ENCODE results near the gene SLC39A12. TPM values are rescaled to one million over a fixed set of nuclear protein-coding genes. Genes with fewer than 3 reads are reported as not detected.

The SLC39A12 gene
- total and polyA plus RNA-seq, 2 experiments from 2014 or later = not detected

GRCh38 chr10:17905491-17905890 is 46.2 kb upstream of the SLC39A12 start:
- peaks cover 2% of the 10 kb centered on the region for H3K27me3 Mint-ChIP-seq (ENCODE audit: insufficient read depth, low read depth, poor library complexity)

More at GRCh38 chr10:17905491-17905890, 46.2 kb upstream of the SLC39A12 start:
- Mint-ChIP-seq H3K36me3 (ENCODE audit: low read depth) (no peaks in the 10 kb centered on the region), H3K4me3 (no peak overlapping the region), H3K9me3 (no peaks in the 10 kb centered on the region), H3K27ac (no peak overlapping the region), H3K4me1 (no peaks in the 10 kb centered on the region; the same call in 2 of the 3 replicates)
- H2AFZ ChIP-seq = no peak overlapping the region
- no peaks in the 10 kb centered on the region for H3K4me1 ChIP-seq (ENCODE audit: insufficient read depth)
- no peaks in the 10 kb centered on the region for H3K9me2 ChIP-seq (ENCODE audit: insufficient read depth)
- no peak for TF ChIP-seq NANOG (IDR thresholded peaks at IDR 0.05; ENCODE audit: borderline replicate concordance)
- no peak for TF ChIP-seq ZNF331 (CRISPR knock-in tag; IDR thresholded peaks at IDR 0.05; ENCODE audit: low read depth)
- TF ChIP-seq POLR2AphosphoS5 (IDR thresholded peaks at IDR 0.05; ENCODE audit: low read depth) = no peak
- no peak for TF ChIP-seq CTCF (conservative IDR thresholded peaks at IDR 0.05; ENCODE audit: low read depth in 2 of 2)
- no peak for TF ChIP-seq ZNF114 (CRISPR knock-in tag; IDR thresholded peaks at IDR 0.05)
- TF ChIP-seq STAT1 (IDR thresholded peaks at IDR 0.05; ENCODE audit: unreplicated experiment) = no peak
- no peak for TF ChIP-seq ZNF462 (CRISPR knock-in tag; IDR thresholded peaks at IDR 0.05)
- TF ChIP-seq EZH2phosphoT487 (IDR thresholded peaks at IDR 0.05; ENCODE audit: unreplicated experiment) = no peak
- TF ChIP-seq JUNB (IDR thresholded peaks at IDR 0.05; ENCODE audit: unreplicated experiment) = no peak
- no peak overlapping the region for H3K4me3 ChIP-seq
- no peaks in the 10 kb centered on the region for H3F3A ChIP-seq (replicated peaks; ENCODE audit: low read depth)
- no peaks in the 10 kb centered on the region for H3K79me2 ChIP-seq (replicated peaks; ENCODE audit: insufficient read depth)
- DNase-seq (ENCODE audit: low spot score) (no peak), ATAC-seq (no peak)
- no peak overlapping the region for H3K4me2 ChIP-seq
- H3K36me3 ChIP-seq (ENCODE audit: insufficient read depth) = no peaks in the 10 kb centered on the region
- no peak overlapping the region for H3K27ac ChIP-seq (ENCODE audit: low read depth)
- H3K27me3 ChIP-seq (ENCODE audit: insufficient read depth) = no peaks in the 10 kb centered on the region
- no peaks in the 10 kb centered on the region for H4K20me1 ChIP-seq (replicated peaks; ENCODE audit: insufficient read depth)
